Measurements from ENCODE around the gene CDC25C.

Gene CDC25C

DNA sequence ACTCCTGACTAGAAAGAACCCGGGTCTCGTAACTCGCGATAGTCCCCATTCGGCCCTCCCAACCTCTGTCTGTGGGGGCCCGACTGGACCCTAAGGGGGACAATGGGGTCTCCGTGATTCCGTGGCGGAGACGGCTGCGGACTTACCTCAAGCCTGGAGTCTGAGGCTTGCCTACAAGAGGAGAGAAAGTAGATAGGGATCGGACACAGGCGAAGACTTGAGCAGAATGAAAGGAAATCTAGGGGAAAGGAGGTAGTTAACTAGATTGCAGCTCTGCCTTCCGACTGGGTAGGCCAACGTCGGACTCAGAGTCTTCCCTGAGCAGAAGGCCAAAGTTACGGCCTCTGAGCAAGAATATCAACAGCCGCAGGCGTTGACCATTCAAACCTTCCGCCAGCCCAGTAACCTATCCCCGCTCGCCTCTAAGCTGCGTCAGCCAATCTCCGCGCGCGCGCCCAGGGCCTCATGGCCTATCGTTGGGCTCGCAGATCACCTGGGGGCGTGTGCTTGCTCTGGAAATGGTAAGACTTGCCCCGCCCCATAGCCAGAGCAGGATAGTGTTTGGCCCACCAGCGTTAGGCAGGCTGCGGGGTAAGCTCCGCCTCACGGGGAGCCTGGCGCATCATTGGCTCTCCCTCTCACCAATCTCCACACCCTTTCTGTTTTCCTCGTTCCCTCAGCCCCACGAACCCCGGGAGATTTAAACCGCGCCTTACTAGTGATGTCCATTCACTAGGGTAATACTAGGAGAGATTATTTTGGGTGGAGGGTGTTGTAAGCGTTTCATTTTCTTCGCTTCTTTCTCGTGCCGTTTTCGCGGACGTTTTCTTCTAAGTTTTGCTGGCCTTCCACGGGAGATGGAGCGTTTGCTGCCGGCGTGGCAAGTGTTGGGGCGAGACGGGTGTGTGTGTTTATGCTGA, at the start of gene CDC25C:
TSS of gene CDC25C (minus strand) at position 356 of the 920 bp plus-strand sequence. CDS start 624 bp downstream, outside the sequence.
- DNase-seq = peak; percentile 64

DNA sequence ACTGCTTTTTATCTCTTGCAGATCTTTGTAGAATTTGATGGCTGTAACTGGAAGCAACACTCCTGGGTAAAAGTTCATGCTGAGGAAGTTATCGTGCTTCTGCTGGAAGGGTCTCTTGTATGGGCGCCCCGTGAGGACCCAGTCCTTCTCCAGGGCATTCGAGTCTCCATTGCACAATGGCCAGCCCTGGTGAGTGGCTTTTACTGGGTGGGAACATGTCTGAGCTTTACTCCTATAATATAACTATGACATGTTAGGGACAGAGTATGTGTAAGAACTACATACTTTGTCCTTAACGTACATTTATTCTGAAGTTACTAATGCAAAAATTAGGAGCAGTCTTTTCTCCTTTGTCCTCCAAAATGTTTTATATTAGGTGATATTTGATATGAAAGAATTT, 41.0 kb upstream of the CDC25C start:
- DNase-seq = no peak

GRCh38 chr5:138372225-138372624, 40.6 kb upstream of the CDC25C start:
- DNase-seq = no peak

DNA sequence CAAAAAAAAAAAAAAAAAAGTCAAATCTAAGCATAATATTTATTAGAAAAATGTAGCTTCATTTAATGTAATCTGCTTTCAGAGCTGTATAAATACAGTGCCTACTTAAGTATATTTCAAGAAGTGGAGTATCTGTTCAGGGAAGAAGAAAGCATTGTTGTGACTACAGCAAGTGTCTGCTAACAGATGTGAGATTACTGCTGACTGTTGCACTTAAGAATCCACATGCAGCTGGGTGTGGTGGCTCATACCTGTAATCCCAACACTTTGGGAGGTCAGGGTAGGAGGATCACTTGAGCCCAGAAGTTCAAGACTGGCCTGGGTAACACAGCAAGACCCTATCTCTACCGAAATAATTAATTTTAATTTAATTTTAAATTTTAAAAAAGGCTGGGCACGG, 39.9 kb upstream of the CDC25C start:
- DNase-seq = no peak

DNA sequence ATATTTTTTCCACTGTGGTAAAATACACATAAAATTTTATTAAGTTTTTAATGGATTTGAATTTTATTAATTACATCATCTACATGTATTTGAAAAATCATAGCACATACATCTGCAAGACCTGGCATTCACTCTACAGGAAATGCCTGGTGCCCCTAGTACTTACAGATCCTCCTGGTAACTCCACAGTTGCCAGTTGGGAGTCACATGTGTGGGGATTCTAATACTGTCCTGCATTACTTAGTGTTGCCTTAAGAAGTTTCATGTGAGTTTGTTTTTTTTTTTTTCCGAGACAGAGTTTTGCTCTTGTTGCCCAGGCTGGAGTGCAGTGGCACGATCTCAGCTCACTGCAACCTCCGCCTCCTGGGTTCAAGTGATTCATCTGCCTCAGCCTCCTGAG, 38.9 kb upstream of the CDC25C start:
- DNase-seq = no peak

- no peak for DNase-seq
These were observed 38.1 kb upstream of the CDC25C start for GRCh38 chr5:138369706-138370105.

GRCh38 chr5:138369261-138369660, 37.7 kb upstream of the CDC25C start:
- no peak for DNase-seq

- no peak for DNase-seq
These were observed 35.2 kb upstream of the CDC25C start for GRCh38 chr5:138366632-138367382.

- no peak for DNase-seq
These were observed 33.0 kb upstream of the CDC25C start for GRCh38 chr5:138364576-138364975.

DNA sequence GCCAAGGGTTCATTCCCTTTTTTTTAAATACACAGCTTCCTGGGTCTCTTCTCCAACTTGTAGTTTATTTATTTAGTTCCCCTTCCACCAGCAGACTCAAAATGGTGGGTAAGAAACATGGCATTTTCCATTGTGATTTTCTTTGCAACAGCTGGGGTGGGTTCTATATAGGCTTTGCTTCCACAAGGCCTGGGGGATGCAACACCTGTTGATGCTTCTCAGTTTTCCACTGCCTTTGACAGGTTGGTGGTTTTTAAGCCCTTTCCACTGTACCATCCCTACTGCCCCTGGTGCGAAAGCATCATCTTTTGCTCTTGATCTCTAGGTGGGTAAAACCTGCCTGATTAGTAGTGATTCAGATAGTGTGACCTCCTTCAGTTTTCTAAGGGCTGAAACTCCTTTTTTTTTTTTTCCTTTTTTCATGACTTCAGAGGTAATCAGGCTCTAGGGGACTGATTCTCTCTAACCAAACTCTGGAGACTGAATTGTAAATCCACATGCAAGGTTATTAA, 29.4 kb upstream of the CDC25C start:
- DNase-seq = no peak

- DNase-seq = no peak
These were observed 28.0 kb upstream of the CDC25C start for GRCh38 chr5:138359621-138360020.

- no peak for DNase-seq
These were observed 23.3 kb upstream of the CDC25C start for GRCh38 chr5:138354926-138355378.

DNA sequence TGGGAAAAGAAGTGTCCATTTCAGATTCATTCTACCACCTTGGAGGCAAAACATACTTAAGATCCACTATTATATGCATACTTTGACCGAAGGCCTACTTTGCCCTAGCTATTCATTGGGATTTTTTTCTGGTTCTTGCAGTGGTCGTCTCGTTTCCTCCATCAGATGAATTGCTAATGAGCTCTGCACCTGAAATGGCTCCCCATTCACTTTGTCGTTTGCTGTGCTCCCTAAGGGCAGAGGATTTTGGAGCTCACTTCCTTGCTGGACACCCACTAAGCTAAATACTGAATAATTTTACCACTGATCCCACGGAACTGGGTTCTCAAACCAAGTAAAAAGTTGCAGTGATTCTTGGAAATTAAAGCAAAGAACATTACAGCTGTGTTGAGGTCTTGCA, 22.8 kb upstream of the CDC25C start:
- DNase-seq = no peak

DNA sequence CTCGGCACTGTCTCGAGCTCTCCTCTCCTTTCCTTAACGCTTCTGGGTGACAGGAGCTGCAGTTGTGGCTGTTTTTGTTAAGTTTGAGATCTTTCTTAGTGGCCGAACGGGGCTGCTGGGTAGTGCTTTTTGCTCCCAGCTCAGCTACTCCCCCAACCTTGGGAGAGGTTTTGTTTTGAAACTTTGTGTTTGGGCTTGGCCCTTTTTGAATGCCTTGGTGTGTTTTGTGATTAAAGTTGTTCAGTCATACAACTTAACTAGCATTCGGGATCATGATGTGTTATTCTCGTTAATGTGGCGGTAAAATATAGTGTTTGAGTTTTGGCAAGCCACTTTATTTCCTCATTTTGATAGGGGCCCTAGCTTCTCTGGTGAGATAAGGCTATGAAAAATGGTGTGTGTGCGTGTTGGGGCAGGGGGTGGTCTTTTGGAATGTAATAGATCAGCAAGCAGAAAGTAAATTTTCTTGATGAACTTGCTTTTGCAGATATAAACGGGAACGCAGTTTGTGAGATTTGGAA, 22.0 kb upstream of the CDC25C start:
- DNase-seq = no peak

- no peak for DNase-seq
These were observed 21.3 kb upstream of the CDC25C start for GRCh38 chr5:138352722-138353559.

- DNase-seq = peak; percentile 8
These were observed 20.6 kb upstream of the CDC25C start, which contains the start of gene KDM3B for GRCh38 chr5:138352071-138352721. Gene KDM3B, plus strand, starts transcription at chr5:138352685. Its CDS starts 111 bp downstream, at chr5:138352796.

DNA sequence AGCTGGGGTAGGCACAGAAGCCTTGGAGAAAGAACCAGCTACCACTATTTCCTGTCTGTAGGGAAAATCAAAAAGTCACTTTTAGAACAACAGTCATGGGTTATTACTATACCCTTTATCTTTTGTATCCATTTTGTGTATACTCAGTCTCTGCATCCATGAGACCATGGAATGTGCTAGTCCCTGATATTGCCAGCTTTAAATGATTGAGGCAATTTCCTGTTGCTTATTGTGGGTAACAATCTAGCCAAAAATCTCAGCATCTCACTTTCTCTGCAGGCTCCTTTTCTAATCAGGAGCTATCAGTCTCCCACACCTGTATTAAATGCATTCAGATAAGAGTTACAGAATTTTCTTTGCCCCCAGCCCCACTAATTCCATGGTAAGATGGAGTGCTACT, 19.9 kb upstream of the CDC25C start:
- no peak for DNase-seq

DNA sequence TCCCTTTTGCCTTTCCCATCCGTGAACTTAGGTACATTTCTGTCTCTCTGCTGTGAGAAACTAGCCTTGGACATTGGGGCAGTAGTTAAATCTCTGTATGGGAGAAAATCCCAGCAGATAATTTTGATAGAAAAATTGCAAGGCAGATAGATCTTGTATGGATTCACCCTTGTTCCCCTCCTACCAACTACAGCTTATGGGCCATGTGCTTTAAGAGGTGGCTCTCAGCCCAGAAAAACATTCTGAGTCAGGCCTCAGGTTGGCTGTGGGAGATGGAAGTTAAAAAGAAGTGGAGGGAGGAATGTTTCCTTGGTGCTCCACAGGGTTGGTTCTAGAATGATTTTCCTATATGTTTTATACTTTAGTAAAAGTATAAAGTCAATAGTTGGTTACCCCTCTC, 19.5 kb upstream of the CDC25C start:
- no peak for DNase-seq

GRCh38 chr5:138350563-138350890, 18.9 kb upstream of the CDC25C start:
- no peak for DNase-seq

GRCh38 chr5:138349852-138350562, 18.4 kb upstream of the CDC25C start:
- DNase-seq = no peak

DNA sequence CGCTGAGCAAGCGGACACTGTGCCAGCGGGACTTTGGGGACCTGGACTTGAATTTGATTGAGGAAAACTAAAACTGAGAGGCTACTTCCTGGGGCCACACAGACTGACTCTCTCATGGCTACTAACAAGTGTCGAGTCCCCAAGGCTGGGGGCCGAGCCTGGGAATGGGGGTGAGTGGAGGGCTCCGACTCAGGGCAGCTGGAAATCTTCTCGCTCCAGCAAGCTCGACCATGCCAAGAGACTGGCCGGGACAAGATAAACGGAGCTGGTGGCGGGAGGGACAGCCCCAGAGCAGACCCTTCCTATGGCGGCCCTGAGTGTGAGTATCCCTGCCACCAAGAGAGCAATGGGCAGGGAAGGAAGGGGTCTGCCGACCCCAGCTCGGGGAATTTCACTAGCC, 15.3 kb upstream of the CDC25C start:
- no peak for DNase-seq

All from KG1 (cell line).